NCI-H2227 (cell line): ENCODE measurements around the gene CTNND2.
A peak's percentile ranks its signal among the peaks of the same experiment; 100 is the strongest.

ENCODE experiments used
- DNase-seq: peaks from one replicate; lab custom pipeline; 2025; ENCODE audit not compliant: unreplicated experiment; lab: John Stamatoyannopoulos, UW

The CTNND2 gene

GRCh38 chr5:11599499-11599898 is 304.7 kb downstream of the CTNND2 start:
- no peak for DNase-seq

- DNase-seq, result no peak
Measured at GRCh38 chr5:11596657-11597071, 307.6 kb downstream of the CTNND2 start.

GRCh38 chr5:11596185-11596584 is 308.1 kb downstream of the CTNND2 start:
- DNase-seq, result no peak

- peak; percentile 38 for DNase-seq
Measured at GRCh38 chr5:11595045-11595444, 309.2 kb downstream of the CTNND2 start.

GRCh38 chr5:11594021-11594420 is 310.2 kb downstream of the CTNND2 start:
- DNase-seq, result no peak

- no peak for DNase-seq
Measured at GRCh38 chr5:11590475-11590874, 313.8 kb downstream of the CTNND2 start.

GRCh38 chr5:11588803-11589202 is 315.4 kb downstream of the CTNND2 start:
- DNase-seq, result peak; percentile 66

GRCh38 chr5:11584017-11584416 is 320.2 kb downstream of the CTNND2 start:
- no peak for DNase-seq

GRCh38 chr5:11579351-11579750 is 324.9 kb downstream of the CTNND2 start:
- no peak for DNase-seq

GRCh38 chr5:11574787-11575186 is 329.5 kb downstream of the CTNND2 start:
- no peak for DNase-seq

- DNase-seq, result no peak
Measured at GRCh38 chr5:11573140-11573992, 330.9 kb downstream of the CTNND2 start.

GRCh38 chr5:11564706-11565105 is 339.5 kb downstream of the CTNND2 start:
- no peak for DNase-seq

- DNase-seq, result no peak
Measured at GRCh38 chr5:11563822-11564221, 340.4 kb downstream of the CTNND2 start.

GRCh38 chr5:11560915-11561697 is 343.1 kb downstream of the CTNND2 start:
- DNase-seq, result no peak

- no peak for DNase-seq
Measured at GRCh38 chr5:11557063-11557462, 347.2 kb downstream of the CTNND2 start.

GRCh38 chr5:11555171-11555570 is 349.1 kb downstream of the CTNND2 start:
- no peak for DNase-seq

GRCh38 chr5:11547730-11548129 is 356.5 kb downstream of the CTNND2 start:
- no peak for DNase-seq

- no peak for DNase-seq
Measured at GRCh38 chr5:11547140-11547539, 357.1 kb downstream of the CTNND2 start.

GRCh38 chr5:11540112-11540511 is 364.1 kb downstream of the CTNND2 start:
- peak; percentile 27 for DNase-seq

- DNase-seq, result no peak
Measured at GRCh38 chr5:11531811-11532555, 372.3 kb downstream of the CTNND2 start.

GRCh38 chr5:11528720-11529119 is 375.5 kb downstream of the CTNND2 start:
- DNase-seq, result no peak
